HepG2 (cell line): ENCODE results near the gene LCAT. TPM values are rescaled to one million over a fixed set of nuclear protein-coding genes. Genes with fewer than 3 reads are reported as not detected.

Source experiments
- ERF ChIP-seq: IDR thresholded peaks from 2 replicates; pipeline ENCODE4 v1.6.1; 2018; ENCODE audit warnings: missing biosample characterization, missing genetic modification reagents
- HNF1A ChIP-seq, 2 experiments: sonication (generic) in 1 of 2; formaldehyde crosslinking in 1 of 2; IDR thresholded peaks; 2 replicates each; pipeline versions ENCODE4 v1.4.0 to v1.6.1; 2016 to 2020; ENCODE audit warnings: borderline replicate concordance in 1 of 2, low read depth in 1 of 2, mild to moderate bottlenecking in 1 of 2, missing genetic modification reagents in 1 of 2
- HNRNPL ChIP-seq: fragments of 200-400 bp; formaldehyde crosslinking; IDR thresholded peaks from 2 replicates; pipeline ENCODE4 v1.6.1; 2017; ENCODE audit warnings: mild to moderate bottlenecking, low read depth, low read length
- MTF2 ChIP-seq: sonication (generic); formaldehyde crosslinking; IDR thresholded peaks from 2 replicates; pipeline ENCODE4 v1.5.0; 2020; ENCODE audit warnings: missing genetic modification reagents, borderline replicate concordance
- SMAD1 ChIP-seq: sonication (generic); formaldehyde crosslinking; IDR thresholded peaks from 2 replicates; pipeline ENCODE4 v1.4.0; 2020; ENCODE audit warnings: missing genetic modification reagents, low read depth, mild to moderate bottlenecking, borderline replicate concordance
- SP140L ChIP-seq: sonication (generic); formaldehyde crosslinking; IDR thresholded peaks from 2 replicates; pipeline ENCODE4 v1.4.0; 2020; ENCODE audit warnings: missing genetic modification reagents, borderline replicate concordance
- THRA ChIP-seq: sonication (generic); formaldehyde crosslinking; IDR thresholded peaks from 2 replicates; pipeline ENCODE4 v1.4.0; 2020; ENCODE audit warnings: missing genetic modification reagents, borderline replicate concordance
- TRIM22 ChIP-seq: fragments of 450-650 bp; IDR thresholded peaks from 2 replicates; pipeline ENCODE4 v1.6.1; 2017
- ZFY ChIP-seq: sonication (generic); formaldehyde crosslinking; IDR thresholded peaks from 2 replicates; pipeline ENCODE4 v1.4.0; 2020; ENCODE audit warnings: missing genetic modification reagents
- ZKSCAN5 ChIP-seq: sonication (generic); formaldehyde crosslinking; IDR thresholded peaks from 2 replicates; pipeline ENCODE4 v1.5.1; 2020; ENCODE audit warnings: mild to moderate bottlenecking, missing genetic modification reagents
- ZNF180 ChIP-seq: sonication (generic); formaldehyde crosslinking; IDR thresholded peaks from 2 replicates; pipeline ENCODE4 v1.4.0; 2020; ENCODE audit warnings: low read depth, missing genetic modification reagents, borderline replicate concordance
- ZNF281 ChIP-seq: sonication (generic); formaldehyde crosslinking; IDR thresholded peaks from 2 replicates; pipeline ENCODE4 v1.4.0; 2020; ENCODE audit warnings: missing genetic modification reagents, borderline replicate concordance
- ZNF550 ChIP-seq: sonication (generic); formaldehyde crosslinking; IDR thresholded peaks from 2 replicates; pipeline ENCODE4 v1.4.0; 2020; ENCODE audit warnings: mild to moderate bottlenecking, missing genetic modification reagents, borderline replicate concordance
- ZNF703 ChIP-seq: sonication (generic); formaldehyde crosslinking; IDR thresholded peaks from 2 replicates; pipeline ENCODE4 v1.5.1; 2020; ENCODE audit warnings: missing genetic modification reagents, mild to moderate bottlenecking, moderate library complexity, borderline replicate concordance
- ZNF761 ChIP-seq: sonication (generic); formaldehyde crosslinking; conservative IDR thresholded peaks from 2 replicates; pipeline ENCODE4 v1.4.0; 2020; ENCODE audit warnings: mild to moderate bottlenecking, missing genetic modification reagents
- ZNF772 ChIP-seq: sonication (generic); formaldehyde crosslinking; IDR thresholded peaks from 2 replicates; pipeline ENCODE4 v1.5.0; 2020; ENCODE audit warnings: mild to moderate bottlenecking, missing genetic modification reagents
- ZSCAN30 ChIP-seq: sonication (generic); formaldehyde crosslinking; IDR thresholded peaks from 2 replicates; pipeline ENCODE4 v1.5.0; 2020; ENCODE audit warnings: mild to moderate bottlenecking, missing genetic modification reagents
- polyA plus RNA-seq, 8 experiments: library from polyadenylated mRNA; depleted of rRNA in 3 of 8; stranded (reverse) in 7 of 8; unstranded in 1 of 8; fragments of >200 nt; fragmentation: Illumina TruSeq in 4 of 8; extraction: Trizol in 4 of 8; gene quantifications; 2 replicates each; pipeline versions ENCODE4 v1.2.1 to v1.2.3, GENCODE V29; 2011 to 2016; ENCODE audit warnings: low read depth in 4 of 8, missing spikeins in 1 of 8, mixed read lengths in 1 of 8; ENCODE audit not compliant: insufficient read depth in 1 of 8
- total RNA-seq, 5 experiments: library from RNA; depleted of rRNA; stranded (reverse); fragments of >200 nt; fragmentation: Illumina TruSeq; extraction: Trizol; gene quantifications; 2 replicates each; pipeline ENCODE4 v1.2.3, GENCODE V29; 2016; ENCODE audit warnings: low read depth in 1 of 5
- TF ChIP-seq, protein P1 (sequence below): sonication (generic); formaldehyde crosslinking; conservative IDR thresholded peaks from 2 replicates; pipeline ENCODE4 v1.8.1; 2023; ENCODE audit warnings: missing genetic modification reagents

LCAT gene
- total and polyA plus RNA-seq, 2 of the 13 experiments (the other 11 are each of a cell fraction or from before 2014, with no cell fraction given): 36.1 to 38.9 TPM

DNA sequence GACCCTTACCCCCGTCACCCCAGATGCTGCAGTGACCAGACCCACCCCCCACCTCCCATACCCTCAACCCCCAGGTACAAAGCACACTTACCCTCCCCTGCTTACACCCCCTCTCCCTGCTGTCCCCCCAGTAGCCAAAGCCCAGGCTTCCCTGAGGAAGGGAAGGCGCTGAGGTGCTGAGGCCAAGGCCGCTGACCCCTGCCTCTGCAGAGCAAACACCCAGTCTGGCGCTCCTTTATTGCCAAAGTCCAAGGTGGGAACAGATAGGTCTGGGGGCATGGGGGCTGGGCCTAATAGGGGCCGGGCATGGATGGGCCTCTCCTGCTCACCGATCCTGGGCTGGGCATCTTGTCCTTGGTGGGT lies 683 bp downstream of the LCAT start (continued):
- peak; percentile 63; the same call in 1 of the 2 replicates for TF ChIP-seq ZNF761
- peak; percentile 81 for TF ChIP-seq ZNF281 (CRISPR knock-in tag)
- TF ChIP-seq SP140L (CRISPR knock-in tag): no peak
- no peak; the same call in 1 of the 2 replicates for TF ChIP-seq ZNF772 (CRISPR knock-in tag)
- no peak for TF ChIP-seq ZKSCAN5 (CRISPR knock-in tag)
- TF ChIP-seq ZSCAN30 (CRISPR knock-in tag): no peak; the same call in 1 of the 2 replicates
- TF ChIP-seq HNRNPL: no peak
- peak; percentile 57; the same call in 1 of the 2 replicates for TF ChIP-seq HNF1A (IDR thresholded peaks at IDR 0.05; ENCODE audit: low read depth)
- TF ChIP-seq HNF1A (CRISPR knock-in tag; IDR thresholded peaks at IDR 0.05; ENCODE audit: borderline replicate concordance): peak; percentile 19; the same call in 1 of the 2 replicates
- 0 out of 2 replicates have a peak, but pooled peaks have one; percentile 1 for TF ChIP-seq ERF
- no peak for TF ChIP-seq ZNF550
- TF ChIP-seq SMAD1 (CRISPR knock-in tag): peak; percentile 22; the same call in 1 of the 2 replicates
- no peak for TF ChIP-seq MTF2 (CRISPR knock-in tag)
- TF ChIP-seq ZNF180: no peak
- TF ChIP-seq THRA (CRISPR knock-in tag): peak; percentile 53; the same call in 1 of the 2 replicates
- TF ChIP-seq ZNF703 (CRISPR knock-in tag): no peak
- no peak for TF ChIP-seq TRIM22
- TF ChIP-seq, protein P1, sequence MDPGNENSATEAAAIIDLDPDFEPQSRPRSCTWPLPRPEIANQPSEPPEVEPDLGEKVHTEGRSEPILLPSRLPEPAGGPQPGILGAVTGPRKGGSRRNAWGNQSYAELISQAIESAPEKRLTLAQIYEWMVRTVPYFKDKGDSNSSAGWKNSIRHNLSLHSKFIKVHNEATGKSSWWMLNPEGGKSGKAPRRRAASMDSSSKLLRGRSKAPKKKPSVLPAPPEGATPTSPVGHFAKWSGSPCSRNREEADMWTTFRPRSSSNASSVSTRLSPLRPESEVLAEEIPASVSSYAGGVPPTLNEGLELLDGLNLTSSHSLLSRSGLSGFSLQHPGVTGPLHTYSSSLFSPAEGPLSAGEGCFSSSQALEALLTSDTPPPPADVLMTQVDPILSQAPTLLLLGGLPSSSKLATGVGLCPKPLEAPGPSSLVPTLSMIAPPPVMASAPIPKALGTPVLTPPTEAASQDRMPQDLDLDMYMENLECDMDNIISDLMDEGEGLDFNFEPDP: 0 out of 2 replicates have a peak, but pooled peaks have one; percentile 7
- TF ChIP-seq ZFY (CRISPR knock-in tag): peak; percentile 4; the same call in 1 of the 2 replicates
